Stimulated activated naive CD4-positive, alpha-beta T cell (primary cell): Measurements from ENCODE around the gene HAX1.
"Not testable (repeated sequence)": the region's sequence is repeated elsewhere in the genome, so short reads cannot be mapped to it uniquely, and the experiment has no call there.

ENCODE experiments used
- DNase-seq, 6 experiments: peaks; one replicate each; lab custom pipeline; 2025; lab: John Stamatoyannopoulos, UW

The HAX1 gene

GRCh38 chr1:154272217-154272998 lies at the start of gene HAX1:
Gene HAX1, plus strand, starts transcription at chr1:154272629. Its CDS starts 95 bp downstream, at chr1:154272724.
- DNase-seq, result peak; percentile 93 to 98 (median 96)

DNA sequence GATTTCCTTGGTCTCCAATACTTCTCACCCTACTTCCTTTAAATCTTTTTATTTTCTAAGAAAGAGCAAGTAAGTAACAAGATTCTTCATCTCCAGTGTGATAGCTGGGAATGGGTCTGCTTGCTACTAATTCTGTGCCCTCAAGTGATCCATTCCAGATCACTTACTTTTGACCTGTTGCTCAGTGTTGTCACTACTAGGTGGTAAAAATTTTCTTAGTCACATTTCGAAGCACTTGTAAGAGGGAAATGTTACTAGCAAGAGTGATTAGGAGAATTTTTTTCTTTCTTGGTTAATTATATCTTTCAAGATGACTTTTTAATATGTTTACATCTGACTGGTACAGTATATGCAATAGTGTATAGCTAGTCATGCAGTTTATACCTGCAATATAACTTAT lies 49.5 kb upstream of the HAX1 start:
- no peak for DNase-seq

- no peak for DNase-seq
Observed at GRCh38 chr1:154223621-154224020, 48.8 kb upstream of the HAX1 start.

- no peak for DNase-seq
Observed at GRCh38 chr1:154225370-154225769, 47.1 kb upstream of the HAX1 start.

GRCh38 chr1:154231112-154231511 lies 41.3 kb upstream of the HAX1 start:
- not testable (repeated sequence) for DNase-seq

DNA sequence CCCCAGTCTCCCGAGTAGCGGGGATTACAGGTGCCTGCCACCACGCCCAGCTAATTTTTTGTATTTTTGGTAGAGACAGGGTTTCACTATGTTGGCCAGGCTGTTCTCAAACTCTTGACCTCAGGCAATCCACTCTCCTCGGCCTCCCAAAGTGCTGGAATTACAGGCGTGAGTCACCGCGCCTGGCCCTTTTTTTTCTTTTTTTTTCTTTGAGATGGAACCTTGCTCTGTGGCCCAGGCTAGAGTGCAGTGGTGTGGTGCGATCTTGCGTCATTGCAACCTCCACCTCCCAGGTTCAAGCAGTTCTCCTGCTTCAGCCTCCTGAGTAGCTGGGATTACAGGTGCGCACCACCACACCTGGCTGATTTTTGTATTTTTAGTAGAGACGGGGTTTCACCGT lies 39.3 kb upstream of the HAX1 start:
- not testable (repeated sequence) for DNase-seq

GRCh38 chr1:154236855-154237254 lies 35.6 kb upstream of the HAX1 start:
- DNase-seq, result no peak

GRCh38 chr1:154237435-154237834 lies 35.0 kb upstream of the HAX1 start:
- no peak for DNase-seq

DNA sequence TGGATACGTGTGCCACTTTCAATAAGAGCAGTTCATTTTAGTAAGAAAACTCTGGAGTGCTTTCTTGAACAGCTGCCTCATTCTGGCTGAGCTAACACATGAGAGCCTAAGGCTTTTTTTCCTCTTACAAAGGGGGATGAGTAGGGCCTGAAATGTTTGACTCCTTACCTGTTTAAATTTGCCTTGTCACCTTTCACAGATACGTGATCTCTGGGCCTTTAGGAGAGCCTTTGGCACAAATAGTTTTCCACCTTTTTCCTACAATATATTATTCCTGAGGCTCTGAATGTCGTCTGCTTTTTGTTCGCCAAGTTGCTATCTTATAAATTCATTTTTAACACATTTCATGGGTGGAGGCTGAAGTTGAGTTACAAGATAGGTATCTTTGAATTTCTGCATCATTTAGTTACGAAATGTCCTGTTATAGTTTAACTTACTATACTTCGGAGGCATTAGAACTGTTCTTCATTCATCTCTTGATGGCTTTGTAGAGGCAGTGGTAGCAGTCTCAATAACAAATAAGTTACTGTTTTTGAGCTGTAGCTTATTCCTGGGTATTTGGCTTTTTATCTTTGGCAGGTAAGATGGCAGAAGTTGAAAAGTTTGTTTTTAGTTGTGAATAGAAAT lies 34.4 kb upstream of the HAX1 start:
- DNase-seq, result no peak

DNA sequence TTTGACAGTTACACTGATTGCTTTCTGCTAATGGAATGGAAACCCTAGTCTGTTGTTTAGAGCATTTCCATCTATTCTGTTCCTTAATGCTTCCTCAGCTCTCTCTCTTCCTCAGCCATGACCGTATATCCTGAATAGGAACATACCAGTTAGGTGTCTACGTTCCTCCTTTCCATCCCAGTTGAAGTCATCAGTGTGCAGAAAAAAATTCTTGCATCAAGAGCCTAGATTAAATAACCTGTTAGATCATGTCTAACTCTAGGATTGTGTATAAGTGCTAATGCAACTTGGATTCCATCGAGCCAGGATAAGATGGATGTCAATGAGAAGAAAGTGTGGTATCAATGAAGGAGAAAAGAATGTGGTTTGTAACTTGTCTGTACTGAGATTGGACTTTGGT lies 32.9 kb upstream of the HAX1 start:
- DNase-seq, result no peak

DNA sequence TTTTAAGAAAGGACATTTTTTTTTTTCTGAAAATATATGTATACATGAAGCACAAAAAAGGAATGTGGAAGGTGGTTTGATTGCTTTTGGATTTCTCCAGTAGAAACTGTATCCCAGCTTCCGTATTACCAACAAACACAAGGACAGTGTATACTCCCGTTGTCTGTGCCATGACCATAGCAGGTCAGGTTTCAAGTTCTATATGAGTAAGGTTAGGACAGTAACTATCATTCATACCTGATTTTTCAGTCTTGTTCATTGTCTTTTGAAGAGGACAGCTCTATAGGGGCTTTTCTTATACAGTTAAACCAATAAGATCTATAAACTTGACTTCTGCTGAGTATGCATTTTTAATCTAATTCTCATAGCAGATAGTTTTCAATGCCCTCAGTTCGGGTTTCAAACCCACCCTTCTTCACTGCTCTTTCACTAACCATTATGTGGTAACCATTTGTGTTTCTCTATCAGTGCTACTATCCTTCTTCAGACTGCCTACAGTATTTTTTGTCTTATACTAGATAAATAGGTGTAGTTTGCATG lies 32.1 kb upstream of the HAX1 start:
- DNase-seq, result no peak

- DNase-seq, result peak in 1 of 6 experiments; percentile 11
Observed at GRCh38 chr1:154241703-154242351, 30.6 kb upstream of the HAX1 start.

- no peak for DNase-seq
Observed at GRCh38 chr1:154253671-154254070, 18.8 kb upstream of the HAX1 start.

GRCh38 chr1:154256686-154257085 lies 15.7 kb upstream of the HAX1 start:
- DNase-seq, result no peak

GRCh38 chr1:154258784-154259183 lies 13.6 kb upstream of the HAX1 start:
- no peak for DNase-seq

DNA sequence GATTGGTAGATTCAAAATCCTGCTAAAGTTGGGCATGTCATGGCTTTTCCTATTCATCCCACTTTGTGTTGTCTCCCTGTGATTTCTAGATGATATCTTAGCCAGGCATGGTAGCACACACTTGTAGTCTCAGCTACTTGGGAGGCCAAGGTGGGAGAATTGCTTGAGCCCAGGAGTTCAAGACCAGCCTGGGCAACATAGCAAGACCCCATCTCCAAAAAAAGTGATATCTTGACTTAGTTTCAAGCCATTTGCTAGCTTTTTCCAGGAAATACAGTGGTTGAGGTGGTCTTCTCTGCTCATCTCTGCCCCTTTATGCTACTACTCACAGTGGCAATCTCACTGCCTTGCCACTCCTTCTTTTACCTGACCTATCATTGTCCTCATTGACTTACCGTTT lies 12.3 kb upstream of the HAX1 start:
- DNase-seq, result no peak

DNA sequence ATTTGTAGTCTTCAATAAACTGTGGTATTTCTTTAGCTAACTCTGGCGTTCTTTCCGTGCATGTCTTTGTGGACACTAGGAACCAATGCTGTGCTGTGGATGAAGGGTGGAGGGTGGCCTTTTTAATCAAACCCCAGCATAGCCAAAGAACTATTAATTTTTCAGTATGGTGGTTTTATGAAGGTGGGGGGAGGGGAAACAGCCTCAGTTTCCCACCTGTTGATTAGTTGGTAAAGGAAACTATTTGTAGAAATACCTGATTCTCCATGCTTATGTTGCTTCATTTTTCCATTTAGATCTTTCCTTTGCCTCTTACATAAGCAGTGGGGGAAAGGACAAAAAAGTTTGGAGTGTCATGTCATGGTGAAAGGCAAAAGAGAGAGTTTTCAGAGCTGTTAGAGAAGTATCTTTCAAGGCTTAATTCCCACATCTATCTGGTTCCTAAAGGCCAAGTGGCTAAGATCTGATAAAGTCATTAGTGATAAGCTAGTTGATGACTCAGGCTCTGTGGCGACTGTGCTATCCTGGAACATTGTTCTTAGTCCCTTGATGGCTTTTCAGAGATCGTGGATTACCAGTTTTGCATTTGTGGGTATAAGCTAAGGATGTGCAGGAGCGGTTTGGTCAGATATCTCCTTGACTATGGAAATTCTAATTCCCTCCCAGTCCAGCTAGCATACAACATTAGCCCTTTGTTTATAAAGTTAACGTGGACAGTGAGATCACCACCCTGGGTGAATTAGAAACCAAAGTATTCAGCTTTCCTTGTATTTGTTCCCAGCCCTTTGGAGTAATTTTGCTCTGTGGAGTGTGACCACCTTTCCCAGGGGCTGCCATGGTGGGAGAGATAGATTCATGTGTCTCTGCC lies 8.7 kb upstream of the HAX1 start:
- DNase-seq, result no peak

DNA sequence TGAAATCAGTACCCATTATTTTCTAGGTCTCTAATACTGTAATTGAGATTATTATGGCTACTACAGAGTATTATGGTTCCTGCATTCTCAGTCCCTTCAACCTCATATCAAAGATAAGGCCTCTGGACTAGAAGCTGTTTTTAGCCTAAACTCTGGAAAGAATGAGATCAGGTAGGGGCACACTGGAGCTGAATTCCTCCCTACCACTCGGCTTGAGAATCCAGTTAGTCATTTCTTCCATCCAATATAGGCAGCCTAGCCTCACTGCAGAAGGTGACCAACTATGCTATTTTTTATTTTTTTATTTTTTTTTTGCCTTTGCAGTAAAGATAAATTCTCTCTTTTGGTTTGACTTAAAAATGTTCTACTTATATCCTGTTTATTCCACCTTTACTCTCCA lies 8.0 kb upstream of the HAX1 start:
- DNase-seq, result no peak

- peak in 4 of 6 experiments; percentile 8 to 75 (median 72) for DNase-seq
Observed at GRCh38 chr1:154265586-154265985, 6.8 kb upstream of the HAX1 start.

DNA sequence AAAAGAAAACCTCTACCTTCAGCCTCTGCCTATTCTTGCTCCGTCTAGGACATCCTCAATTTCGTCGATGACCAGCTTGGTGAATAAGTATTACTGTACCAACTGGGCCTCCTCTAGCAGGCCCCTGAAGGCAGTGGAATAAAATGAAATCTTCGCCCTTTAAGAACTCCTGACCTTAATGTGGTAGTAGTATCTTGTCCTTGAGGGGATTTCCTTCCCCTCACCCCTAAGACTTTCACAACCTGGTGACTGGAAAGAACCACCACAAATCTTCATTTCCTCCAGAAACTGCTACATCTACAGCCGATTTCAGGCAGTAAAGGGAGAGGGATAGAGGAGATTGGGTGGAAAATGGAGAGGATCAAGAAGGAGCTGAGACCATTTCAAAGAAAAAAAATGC lies 1.6 kb upstream of the HAX1 start:
- no peak for DNase-seq

DNA sequence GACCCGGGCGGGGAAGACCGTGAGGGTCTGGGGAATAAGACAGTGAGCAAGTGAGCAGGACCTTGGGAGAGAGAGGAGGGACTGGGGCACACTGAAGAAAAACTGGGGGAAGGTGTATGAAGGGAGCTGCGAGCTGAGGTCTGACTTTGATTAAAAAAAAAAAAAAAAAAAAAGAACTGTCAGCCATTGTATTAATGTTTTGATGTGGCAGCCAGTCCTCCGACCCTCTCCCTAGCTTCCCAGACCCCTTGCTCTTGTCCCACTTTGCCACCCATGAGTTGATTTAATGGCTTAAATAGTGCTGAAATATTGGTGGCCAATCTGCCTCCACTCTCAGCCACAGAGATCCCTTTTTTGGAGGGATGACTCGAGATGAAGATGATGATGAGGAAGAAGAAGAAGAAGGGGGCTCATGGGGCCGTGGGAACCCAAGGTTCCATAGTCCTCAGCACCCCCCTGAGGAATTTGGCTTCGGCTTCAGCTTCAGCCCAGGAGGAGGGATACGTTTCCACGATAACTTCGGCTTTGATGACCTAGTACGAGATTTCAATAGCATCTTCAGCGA lies 652 bp downstream of the HAX1 start:
- no peak for DNase-seq
